Transverse colon (tissue), 4 donors: ENCODE measurements around the gene FAM89B.

Experiments
- POLR2AphosphoS5 ChIP-seq, 3 donors: sonication (generic); formaldehyde crosslinking; IDR thresholded peaks; one replicate each; pipeline ENCODE4 v1.6.1; 2016; ENCODE audit warnings: antibody characterized with exemption in 3 of 3
- TF ChIP-seq, protein P1 (sequence below), 5 experiments: fragments of 200-600 bp in 3 of 5; fragments of 450-650 bp in 2 of 5; sonication (generic) in 3 of 5; IDR thresholded peaks; 1 replicate in 2 of 5; 2 replicates in 3 of 5; pipeline ENCODE4 v1.5.1; 2016 to 2017; ENCODE audit warnings: antibody characterized with exemption in 5 of 5, inconsistent platforms in 3 of 5, mild to moderate bottlenecking in 2 of 5, moderate library complexity in 1 of 5

DNA sequence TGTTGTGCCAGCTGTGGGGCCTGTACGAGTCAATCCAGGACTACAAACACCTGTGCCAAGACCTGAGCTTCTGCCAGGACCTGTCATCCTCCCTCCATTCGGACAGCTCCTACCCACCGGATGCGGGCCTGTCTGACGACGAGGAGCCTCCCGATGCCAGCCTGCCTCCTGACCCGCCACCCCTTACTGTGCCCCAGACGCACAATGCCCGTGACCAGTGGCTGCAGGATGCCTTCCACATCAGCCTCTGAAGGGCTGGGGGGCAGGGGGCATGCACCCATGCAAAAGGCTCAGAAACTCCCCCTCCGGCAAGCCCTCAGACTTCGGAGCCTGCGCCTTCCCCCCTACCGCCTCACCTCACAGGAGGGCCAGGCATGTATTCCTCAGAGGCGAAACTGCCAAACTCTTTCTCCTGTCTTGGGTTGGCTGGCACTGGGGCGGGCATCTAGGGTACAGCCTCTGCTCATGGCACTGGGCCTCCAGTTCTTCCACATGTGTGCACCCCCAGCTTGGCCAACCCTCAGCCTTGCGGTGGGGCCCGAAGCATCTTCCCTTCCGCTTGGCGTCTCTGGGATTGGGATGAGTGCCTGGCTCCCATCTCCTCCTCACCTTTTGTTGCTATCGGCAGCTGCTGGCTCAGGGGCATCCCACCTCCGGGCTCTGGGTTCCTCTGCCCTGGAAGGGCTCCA, 1.2 kb downstream of the FAM89B start:
- TF ChIP-seq, protein P1, sequence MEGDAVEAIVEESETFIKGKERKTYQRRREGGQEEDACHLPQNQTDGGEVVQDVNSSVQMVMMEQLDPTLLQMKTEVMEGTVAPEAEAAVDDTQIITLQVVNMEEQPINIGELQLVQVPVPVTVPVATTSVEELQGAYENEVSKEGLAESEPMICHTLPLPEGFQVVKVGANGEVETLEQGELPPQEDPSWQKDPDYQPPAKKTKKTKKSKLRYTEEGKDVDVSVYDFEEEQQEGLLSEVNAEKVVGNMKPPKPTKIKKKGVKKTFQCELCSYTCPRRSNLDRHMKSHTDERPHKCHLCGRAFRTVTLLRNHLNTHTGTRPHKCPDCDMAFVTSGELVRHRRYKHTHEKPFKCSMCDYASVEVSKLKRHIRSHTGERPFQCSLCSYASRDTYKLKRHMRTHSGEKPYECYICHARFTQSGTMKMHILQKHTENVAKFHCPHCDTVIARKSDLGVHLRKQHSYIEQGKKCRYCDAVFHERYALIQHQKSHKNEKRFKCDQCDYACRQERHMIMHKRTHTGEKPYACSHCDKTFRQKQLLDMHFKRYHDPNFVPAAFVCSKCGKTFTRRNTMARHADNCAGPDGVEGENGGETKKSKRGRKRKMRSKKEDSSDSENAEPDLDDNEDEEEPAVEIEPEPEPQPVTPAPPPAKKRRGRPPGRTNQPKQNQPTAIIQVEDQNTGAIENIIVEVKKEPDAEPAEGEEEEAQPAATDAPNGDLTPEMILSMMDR (IDR thresholded peaks at IDR 0.05): no peak
- TF ChIP-seq POLR2AphosphoS5 (IDR thresholded peaks at IDR 0.05): no peak
